HG03565 (cell line): ENCODE results near the gene DNM3.
A peak's percentile ranks its signal among the peaks of the same experiment; 100 is the strongest.

Source experiments
- ATAC-seq: cut with Tn5 transposase; IDR thresholded peaks from one replicate; pipeline ENCODE4 v1.9.1; 2021; ENCODE audit warnings: mild to moderate bottlenecking, moderate library complexity; ENCODE audit not compliant: unreplicated experiment

Gene DNM3

DNA sequence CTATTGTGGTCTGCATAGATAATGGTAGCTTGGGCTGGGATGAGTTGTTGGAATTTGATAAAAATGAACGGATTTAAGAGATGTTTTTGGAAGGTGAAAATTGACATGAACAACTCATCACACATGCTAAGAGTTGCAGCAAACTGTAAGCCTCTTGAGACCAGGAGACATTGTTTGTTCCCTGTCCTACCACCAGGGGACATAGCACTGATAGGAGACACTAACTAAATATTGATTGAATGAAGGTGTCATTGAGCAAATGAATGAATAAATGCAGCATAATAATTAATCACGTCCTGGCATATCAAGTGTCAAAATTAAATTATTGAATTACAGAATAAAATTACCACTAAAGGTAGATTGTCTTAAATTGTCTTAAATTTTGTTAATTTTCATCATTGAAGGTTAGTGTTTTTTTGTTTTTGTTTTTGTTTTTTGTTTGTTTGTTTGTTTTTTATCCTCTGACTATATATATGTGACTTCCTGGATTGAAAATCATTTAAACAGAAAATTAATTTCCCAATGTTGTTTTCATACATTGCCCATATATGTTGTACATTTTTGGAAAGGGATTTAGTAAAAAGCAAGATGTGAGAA, 293.9 kb downstream of the DNM3 start:
- no peak for ATAC-seq

DNA sequence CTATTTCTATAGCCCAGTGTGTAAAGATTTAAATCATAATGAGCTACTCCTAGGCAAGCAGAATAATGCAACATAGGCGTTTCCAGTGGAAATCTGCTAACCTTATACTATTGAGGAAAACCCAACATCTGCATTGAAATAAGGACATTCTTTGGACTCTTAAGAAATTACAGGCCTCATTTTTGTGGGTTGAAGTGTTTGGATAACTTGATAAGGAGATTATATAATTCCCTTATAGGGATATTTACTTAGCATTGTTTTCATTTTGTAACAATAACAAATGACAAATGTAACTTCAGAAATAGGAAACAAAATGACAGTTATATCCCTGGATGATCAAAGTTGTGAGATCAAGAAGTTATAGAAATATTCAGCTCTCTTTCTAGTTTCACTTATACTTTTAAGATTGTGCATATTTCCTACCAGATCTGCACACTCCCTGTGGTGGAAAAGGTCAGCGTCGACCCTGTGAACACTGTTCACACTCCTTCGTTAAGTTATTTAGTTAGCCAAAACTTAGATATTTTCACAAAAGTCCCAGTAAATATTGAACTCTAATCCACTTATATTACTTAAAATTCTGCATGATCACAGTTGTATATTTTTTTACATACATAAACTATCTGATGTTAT, 294.8 kb downstream of the DNM3 start:
- ATAC-seq, result no peak

DNA sequence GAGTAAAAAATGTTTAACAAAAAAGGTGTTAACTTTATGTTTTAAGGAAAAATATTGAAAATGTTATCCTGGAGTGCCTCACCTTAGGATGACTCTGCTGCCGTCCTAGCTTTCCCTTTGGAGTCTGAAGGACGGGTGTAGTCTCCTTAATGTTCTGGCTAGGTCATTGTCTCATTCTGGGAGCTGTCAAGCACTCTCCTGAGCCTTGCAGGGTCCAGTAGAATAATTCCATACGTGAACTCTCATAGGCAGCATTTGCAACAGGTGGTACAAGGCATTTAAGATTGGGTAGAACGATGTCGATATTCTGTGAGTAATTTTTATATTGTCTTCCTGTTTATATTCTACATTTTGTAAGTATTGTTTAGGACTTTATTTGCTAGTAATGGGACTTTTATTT, 295.6 kb downstream of the DNM3 start:
- ATAC-seq, result no peak

DNA sequence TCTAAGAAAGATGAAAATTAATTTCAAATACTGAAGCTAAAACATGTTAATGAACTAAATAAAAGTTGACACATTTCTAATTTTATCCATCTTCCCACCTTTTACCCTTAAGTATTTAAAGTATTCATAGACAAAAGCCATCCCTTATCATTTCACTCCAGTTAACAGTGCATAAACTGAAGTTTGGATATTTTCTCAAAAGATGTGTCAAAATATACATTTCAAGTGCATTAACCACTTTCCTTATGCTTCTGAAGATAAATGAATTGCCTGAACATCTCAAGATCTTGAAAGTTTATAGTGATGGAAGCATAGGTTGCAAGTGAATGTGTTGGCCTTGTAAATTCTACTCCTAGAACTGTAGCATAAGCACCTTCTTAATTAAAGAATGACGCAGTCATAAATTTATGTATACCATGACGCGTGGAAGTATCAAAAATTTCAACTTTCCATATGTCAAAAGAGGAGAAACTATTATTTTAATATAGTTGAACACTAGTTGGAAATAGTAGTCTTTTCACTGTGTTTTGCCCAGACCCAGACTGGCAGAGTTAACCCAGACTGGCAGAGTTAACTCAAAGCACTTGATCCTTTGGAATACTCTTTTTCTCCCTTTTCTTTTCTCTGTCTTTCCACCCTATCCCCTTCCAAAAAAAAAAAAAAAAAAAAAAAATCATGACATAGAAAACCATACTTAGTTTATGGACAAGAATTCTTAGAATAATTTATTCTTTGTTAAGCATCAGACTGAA, 296.6 kb downstream of the DNM3 start:
- no peak for ATAC-seq

DNA sequence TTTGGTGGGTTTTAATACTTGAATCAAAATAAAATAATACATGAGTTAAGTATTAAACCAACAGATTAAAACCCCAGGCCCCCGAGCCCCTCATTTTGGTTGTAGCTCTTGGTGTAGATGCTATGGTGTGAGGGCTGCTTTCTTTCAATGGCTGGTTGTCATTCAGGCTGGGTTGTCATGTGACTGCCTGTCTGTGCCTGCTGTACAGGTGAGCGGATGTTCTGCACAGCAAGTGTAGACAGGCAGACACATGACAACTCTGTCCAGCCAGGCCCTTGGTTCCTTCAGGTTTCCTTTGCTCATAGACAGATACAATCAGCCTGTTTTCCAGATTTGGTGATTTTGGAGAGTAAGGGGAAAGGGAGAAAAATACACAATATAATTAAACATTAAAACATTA, 297.3 kb downstream of the DNM3 start:
- no peak for ATAC-seq

DNA sequence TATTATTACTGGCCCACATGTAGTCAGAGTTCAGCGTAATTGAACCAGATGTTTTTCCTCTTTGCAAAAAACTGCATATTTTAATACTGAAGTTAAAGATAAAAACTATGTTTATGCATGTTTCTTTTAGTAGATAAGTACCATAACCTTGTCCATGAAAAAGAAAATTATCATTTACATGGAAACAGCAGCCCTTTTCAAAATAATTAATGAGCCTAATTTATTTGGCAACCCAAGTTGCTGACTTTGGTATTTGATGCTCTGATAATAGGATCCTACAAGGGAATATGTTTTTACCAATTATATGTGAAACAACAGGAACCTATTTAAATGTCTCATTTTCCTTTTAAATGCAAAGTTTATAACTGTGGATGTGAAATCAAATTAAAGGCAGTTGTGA, 297.9 kb downstream of the DNM3 start:
- no peak for ATAC-seq

DNA sequence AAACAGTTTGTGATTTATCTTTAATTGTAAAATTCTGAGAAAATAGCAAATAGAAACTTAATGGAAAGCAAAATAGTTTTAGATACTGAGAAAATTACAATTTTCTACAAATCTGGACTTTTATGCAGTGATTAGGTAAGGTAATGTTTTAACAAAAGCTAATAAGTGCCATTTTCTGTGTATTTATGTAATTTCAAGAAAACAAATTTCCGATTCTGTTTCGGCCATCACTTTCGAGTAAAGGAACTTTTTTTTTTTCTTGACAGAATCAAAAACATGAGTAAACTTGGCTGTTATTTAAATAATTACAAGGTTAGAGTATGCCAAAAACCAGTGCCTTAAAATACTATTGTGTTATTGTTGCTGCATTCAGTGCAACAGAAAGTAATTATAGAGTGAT, 298.8 kb downstream of the DNM3 start:
- no peak for ATAC-seq

DNA sequence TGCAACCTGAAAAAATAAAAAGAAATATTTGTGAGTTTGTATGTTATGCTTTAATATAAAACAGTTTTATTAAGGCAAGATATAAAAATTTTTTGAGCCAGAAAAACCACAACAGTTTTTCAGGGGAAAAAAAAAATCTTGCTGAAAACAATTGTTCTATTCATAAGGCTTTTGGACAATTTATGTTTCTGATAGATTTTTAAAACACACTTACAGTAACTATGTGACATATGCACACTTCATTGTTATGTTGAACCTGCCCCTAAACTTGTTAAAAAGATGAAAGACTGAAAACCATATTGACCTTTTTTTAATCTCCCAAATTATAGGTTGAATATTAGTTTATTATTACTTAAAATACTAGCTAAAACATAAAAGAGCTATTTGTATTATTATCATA, 299.3 kb downstream of the DNM3 start:
- no peak for ATAC-seq

DNA sequence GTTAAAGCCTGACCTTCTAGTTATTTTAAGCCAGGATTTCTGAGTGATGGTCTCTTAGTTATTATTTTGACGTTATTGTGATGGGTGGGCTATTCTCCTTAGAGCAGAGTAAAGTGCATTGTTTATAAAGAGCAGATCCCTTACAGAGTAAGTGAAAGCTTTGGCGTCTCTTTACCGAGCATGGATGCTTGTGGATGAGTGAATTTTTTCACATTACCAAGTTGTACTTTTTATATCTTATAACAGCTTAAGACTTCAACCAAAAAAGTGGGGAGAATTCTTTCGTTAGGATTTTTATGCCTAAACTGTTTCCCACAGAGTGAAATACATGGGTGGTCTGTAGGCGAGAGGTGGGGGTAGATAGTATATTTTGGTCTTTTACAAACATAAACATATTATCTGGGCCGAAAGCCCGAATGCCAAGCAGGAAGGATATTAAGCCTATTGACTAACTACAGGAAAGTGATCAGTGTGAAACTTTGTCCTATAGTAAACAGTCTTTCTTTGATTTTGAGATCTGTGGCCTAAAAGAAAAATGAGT, 300.1 kb downstream of the DNM3 start:
- no peak for ATAC-seq

DNA sequence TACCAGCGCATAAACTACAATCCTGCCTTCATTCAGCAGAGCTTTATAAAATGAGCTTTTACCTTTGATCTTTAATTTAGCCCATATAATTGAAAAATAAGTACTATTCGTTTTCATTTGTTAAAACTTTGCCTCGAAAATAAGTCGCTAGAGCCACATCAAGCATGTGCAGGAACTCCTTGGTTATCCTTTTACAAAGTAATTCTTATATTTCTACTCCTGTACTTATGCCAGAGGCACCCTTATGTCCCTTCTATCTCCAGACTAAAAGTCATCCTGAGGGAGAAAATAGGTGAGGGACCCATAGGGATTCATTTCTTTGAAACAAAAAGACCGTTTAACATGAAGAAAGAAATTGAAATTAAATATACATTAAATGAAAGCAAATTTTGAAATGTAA, 301.0 kb downstream of the DNM3 start:
- ATAC-seq, result no peak

DNA sequence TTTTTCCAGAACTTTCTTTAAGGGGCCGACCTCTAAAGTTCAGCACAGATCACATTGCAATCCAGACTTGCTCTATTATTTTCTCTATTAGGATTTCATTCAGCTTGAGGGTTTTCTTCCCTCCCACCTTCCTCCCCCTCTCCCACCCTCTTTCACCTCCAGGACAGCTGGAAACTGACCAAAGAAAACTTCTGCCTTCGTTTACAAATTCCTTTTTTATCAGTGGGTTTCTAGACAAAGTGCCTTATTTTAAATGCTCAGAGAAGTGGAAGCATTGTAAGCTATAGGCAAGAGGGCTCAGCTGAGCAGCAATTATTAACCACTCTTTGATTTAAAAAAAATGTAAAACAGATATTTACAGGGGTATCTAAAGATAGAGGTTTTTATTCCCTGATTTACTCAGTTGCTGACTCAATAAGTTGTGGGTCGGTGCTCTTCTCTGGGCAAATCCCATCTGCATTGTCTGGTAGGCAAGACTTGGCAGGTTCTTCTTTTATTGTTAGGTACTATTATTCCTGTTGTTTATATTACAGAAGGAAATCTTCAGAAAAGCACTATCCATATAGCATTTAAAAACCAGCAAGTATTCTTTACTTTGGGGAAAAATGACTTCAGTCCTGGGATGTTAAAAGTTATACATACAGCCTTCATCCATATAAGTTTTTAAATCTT, 302.2 kb downstream of the DNM3 start:
- ATAC-seq, result no peak

DNA sequence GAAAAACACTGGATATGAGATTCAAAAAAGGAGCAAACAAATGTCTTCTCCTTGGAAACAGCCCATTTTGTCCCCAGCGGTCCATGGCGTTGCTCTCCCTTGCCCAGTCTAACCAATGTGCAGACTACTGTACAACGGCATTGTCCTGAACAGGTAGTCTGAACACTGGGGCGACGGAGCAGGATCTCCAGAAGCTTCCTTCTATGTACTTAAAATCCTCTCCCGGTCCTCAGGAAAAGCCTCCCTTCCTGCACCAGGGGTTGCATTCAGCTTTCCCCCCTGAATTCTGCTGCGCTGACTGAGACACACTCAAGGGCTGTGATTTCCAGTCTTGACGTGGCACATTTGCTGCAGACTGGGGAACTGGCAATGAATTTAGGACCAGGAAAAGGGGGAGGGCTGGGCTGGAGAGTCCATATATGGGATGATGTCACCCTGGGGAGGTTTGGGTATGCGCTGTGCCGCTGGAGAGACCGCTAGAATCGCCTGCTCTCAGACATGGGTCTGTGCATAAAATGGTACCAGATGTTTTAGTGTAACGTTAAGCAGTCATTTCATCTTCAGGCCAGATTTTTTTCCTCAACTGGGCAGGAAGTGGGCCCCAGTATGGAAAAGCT, 303.3 kb downstream of the DNM3 start:
- no peak for ATAC-seq

DNA sequence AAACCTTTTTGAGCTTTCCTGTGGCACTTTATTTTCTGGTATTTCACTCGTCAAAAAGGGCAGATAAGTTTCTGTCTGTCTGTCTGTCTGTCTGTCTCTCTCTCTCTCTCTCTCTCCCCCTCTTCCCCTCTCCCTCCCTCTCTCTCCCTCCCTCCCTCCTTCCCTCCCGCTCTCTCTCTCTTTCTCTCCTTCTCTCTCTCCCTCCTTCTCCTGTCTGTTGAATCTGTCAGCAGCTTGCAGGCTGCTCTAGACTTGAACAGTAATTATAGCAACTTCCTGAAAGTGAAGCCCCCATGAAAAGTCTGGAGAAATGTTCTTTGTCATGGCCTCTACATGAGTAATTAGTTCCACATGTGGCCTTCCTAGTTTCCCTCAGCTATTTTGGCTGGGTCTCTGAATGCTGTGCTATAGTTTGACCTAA, 303.9 kb downstream of the DNM3 start:
- no peak for ATAC-seq

DNA sequence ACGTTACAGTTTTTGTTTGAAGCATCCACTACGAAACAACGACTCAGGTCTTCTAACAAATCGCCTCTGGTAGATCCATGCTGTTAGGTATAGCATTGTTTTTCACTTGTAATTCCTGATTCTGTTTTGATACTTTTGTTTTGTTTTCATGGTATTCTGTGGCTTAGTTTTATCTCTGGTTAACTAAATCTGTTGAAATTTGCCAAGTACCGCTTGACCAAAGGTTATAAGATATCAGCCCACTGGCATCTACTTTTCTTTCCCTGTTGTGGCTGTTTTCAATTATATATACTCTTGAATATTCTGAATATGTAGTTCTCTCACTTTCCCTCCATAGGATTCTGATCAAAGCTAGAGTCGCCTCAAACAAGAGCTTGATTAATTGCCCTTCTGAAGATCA, 304.4 kb downstream of the DNM3 start:
- ATAC-seq, result no peak

DNA sequence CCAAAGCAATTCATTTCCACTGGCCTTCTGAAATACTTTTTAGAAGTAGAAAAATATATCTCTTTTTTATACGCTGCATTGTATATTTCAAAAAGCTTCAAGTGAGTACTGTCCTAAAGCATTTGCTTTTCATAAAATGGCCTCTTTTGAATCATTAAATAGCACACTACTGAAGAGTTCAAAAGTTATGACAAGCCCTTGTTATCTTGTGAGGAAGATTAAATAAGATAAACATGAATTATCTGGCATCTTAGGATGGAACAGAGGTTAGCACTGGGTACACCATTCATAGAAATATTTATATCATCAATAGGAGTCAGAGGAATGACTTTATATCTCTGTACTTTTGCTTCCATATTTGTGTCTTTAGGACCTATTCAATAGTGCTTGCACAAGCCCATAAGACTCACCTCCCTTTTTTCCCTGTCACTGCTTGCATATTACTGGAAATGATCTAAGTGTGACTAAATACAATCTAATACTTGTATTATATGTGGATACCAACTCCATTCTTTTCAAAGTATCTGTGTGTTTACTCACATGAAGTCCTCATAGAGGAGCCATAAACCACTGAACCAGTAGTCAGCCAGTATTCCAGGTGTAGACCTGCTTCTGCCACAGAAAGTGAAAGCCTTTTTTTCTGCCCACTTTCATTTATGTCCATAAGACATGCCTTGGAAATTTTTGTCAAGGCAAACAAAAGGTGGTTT, 305.0 kb downstream of the DNM3 start:
- no peak for ATAC-seq

DNA sequence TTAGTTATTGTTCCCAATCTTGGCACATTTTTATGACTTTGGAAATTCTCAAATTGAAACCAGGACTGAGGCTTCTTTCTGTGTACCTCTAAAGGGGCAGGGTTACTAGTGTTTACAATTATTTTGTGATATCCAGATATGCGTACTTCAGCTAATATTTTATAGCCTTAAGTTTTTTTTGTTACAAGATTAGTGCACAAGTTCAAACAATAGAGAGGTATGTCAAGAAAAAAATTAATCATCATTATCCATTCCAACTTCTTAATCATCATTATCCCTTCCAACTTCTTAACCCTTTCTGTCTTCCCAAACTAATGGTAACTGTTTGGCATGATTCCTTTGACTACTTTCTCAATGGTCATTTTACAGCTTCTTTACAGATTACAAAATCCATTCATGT, 306.2 kb downstream of the DNM3 start:
- ATAC-seq, result no peak

DNA sequence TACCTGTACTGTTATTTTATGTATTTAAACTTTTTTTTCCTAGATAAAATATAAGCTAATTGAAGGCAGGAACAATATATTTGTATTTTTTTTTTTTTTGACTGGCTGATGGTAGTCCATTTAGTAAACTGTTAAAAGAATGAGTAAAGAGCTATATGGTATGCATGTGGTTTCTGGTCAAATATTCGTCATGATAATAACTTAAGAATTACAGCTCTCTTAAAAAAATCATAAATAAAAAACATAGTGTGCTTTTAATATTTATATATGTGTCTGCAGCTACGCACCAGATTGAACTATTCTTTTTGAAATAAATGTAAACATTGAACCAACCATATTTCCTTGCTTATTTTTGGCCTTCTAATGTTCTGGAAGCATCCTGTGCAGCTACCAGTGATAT, 306.9 kb downstream of the DNM3 start:
- no peak for ATAC-seq

DNA sequence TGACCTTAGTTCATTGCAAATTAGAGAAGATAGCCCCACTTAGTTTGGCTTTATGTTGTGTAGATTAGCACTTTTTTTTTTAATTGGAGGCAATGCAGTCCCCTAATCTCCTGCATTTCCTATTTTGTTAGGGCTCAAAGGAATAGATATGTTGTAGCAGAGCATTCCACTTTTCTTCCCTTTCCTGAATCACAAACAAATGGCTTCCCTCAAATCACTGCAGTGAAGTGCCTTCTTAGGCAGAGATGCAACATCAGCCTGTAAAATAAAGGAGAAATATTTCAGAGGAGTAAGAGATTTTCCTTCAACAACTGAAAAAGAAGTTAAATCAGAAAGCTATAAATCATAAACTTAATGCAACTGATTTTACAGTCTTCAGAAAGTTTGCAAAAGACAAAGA, 307.4 kb downstream of the DNM3 start:
- no peak for ATAC-seq

DNA sequence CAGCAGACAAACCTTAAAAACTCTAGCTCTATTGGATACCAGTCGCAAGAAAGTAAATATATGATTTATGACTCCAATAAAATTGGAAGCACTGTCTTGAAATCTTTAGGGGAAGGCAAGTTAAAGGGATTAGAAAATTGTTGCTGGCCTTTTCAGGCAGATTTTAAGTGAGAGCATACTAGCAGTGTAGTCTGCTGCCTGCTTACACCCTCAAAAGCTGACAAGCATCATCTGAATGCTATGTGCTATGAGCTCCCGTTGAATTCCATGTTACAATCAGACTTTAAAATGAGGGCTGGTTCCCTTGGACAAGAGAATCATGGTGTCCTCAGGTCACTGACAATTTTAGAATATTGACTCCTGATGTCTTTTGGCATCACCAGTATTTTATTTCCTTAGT, 308.0 kb downstream of the DNM3 start:
- ATAC-seq, result no peak

DNA sequence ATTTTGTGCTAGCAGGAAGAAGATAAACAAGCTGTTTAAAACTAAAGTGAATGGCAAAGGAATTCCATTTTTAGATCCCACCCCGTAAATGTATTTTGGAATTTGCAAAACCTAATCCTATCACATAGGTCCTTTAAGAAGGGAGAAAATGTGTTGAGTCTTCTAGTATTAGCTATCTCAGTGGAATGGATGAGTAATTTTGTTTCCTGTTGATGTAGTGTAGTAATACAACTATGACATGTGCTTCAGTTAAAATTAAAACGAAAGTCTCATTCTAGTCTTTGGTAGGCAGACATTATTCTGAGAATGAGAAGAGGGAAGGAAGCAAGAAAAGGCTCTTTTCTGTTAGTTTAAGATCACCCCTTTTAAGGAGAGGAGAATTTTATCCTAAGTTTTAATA, 313.3 kb downstream of the DNM3 start:
- peak; percentile 93 for ATAC-seq

DNA sequence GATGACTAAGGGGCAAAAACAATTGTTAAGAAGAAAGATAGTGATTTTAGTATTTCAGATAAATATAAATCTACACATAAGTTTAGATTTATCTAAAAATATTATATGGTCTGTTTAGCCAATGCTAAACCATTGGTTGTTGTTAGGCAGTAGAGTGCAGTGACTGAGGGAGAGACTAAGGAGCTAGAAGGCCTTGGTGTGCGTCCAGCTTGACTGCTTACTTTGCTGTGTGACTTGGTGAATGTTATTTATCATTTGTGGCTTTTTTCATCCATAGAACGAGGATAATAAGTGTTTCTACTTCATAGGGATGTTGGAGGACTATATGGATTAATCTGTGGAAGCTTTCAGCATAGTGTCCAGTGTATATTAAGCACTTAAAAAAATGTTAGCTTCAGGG, 314.5 kb downstream of the DNM3 start:
- no peak for ATAC-seq
